ENCODE results near the gene PTPRD.

DNA sequence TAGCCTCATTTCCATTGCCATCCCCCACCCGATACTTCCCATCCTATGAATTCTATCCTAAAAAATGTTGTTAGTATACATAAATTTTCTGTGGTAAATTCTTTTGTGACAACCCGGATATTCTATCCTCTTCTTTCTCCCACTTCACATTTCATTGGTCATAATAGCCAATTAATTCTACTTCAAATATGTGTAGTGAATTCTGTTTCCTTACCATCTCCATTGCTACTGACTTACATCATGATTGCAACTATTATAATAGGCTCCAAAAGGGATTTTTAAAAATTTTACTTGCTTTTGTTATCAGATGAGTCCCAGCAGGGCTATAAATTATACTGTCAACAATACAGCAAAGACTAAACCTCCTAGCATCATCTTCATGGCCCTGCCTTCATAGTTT is 1326.8 kb downstream of the PTPRD start:
- TF ChIP-seq CTCF (IDR thresholded peaks at IDR 0.05) = no peak
- TF ChIP-seq EZH2 (IDR thresholded peaks at IDR 0.05; ENCODE audit: borderline replicate concordance, insufficient read depth, low read depth, low read length, poor library complexity, severe bottlenecking) = no peak

Data from B cell (primary cell).